Activated CD4-positive, alpha-beta memory T cell treated with anti-CD3 and anti-CD28 coated beads, Interleukin-2, amount 10 ng/mL, durations not matched to agents 7 days and 5 days (primary cell): ENCODE results near the gene NANOS2. TPM values are rescaled to one million over a fixed set of nuclear protein-coding genes. Genes with fewer than 3 reads are reported as not detected.

Experiments used
- CTCF ChIA-PET: fragments of 350-600 bp; sonication (Branson Sonifier 250); formaldehyde crosslinking; loops from one replicate; lab custom pipeline; 2021; ENCODE audit warnings: antibody characterized with exemption, inconsistent platforms; lab: Charles Lee
- POLR2A ChIA-PET: fragments of 350-600 bp; sonication (Branson Sonifier 250); formaldehyde crosslinking; loops from one replicate; lab custom pipeline; 2021; ENCODE audit warnings: antibody characterized with exemption; lab: Charles Lee
- DNase-seq: peaks from one replicate; pipeline ENCODE4 v3.0.0-alpha.2; 2020
- H3K27ac Mint-ChIP-seq: one replicate; pipeline ENCODE4 v1.8.0; 2021; ENCODE audit warnings: mild to moderate bottlenecking, mixed read lengths
- H3K27me3 Mint-ChIP-seq: one replicate; pipeline ENCODE4 v1.8.0; 2021; ENCODE audit warnings: mixed read lengths
- H3K36me3 Mint-ChIP-seq: one replicate; pipeline ENCODE4 v1.8.0; 2021; ENCODE audit warnings: low read depth, mixed read lengths
- H3K4me1 Mint-ChIP-seq: one replicate; pipeline ENCODE4 v1.8.0; 2021; ENCODE audit warnings: mixed read lengths
- H3K4me3 Mint-ChIP-seq: one replicate; pipeline ENCODE4 v1.8.0; 2021; ENCODE audit warnings: mild to moderate bottlenecking, mixed read lengths
- H3K9me3 Mint-ChIP-seq: one replicate; pipeline ENCODE4 v1.8.0; 2021; ENCODE audit warnings: mixed read lengths
- total RNA-seq, 2 experiments: library from RNA; stranded (reverse); gene quantifications; one replicate each; pipeline ENCODE4 v1.2.3, GENCODE V29; 2021

Gene NANOS2
- total RNA-seq, result not detected

DNA sequence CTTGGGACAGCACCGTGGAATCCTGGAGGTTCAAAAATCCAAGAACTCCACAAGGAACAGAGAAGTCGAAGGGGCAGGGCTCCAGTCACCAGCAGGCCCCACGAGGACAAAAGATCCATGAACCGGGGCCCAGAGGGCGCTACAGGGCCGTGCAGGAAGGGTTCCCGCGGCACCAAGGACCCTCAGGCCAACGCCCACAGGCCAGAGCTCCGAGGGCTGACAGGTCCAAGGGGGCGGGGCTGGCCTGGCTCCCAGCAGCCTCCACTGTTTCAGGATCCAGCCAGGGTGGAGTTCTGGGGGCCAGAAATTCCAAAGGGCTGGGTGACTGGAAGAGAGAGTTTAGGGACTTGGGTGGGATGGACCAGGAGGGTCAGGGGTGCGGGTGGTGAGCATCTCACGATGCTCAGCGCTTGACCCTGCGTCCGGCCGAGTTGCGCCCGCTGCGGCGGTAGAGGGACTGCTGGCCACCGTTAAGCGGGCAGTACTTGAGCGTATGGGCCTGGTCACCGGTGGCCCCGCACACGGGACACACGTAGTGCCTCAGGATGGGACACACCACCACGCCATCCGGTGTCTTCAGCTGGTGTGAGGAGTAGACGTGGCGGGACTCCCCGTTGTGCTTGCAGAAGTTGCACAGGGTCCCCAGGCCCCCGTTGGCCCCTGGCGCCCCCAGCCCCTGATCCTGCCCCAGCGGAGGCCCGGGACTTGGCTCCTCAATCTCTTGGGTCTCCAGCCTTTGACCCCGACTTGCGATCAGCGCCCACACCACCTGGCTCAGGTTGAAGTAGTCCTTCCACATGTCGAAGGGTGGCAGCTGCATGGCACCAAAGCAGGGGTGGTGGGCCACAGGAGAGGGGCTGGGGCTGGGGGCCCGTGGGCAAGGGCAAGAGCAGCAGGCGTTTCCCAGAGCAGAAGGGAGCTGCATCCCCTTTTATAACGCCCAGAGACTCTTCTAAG is at the start of gene NANOS2:
Gene NANOS2 (minus strand): TSS at position 905 of the 957 bp plus-strand sequence. CDS start 85 bp downstream, at position 820.
- ChIA-PET CTCF (interaction anchor here (2.2 kb wide), 1 partner anchor 11 kb away, joined by 9 read pairs; the partner anchor contains the start of gene MYPOP), POLR2A (interaction anchor here (0.6 to 2.5 kb wide), 4 partner anchors 11 to 51 kb away, joined by 3 to 12 read pairs (median 6); partner anchors contain the start of gene MYPOP)
- DNase-seq, result peak; percentile 43
- Mint-ChIP-seq H3K4me1 (peaks cover 29% of the 10 kb centered on the region), H3K27ac (peak within 1 kb of the TSS; percentile 42), H3K27me3 (peaks cover 19% of the 10 kb centered on the region), H3K36me3 (no peaks in the 10 kb centered on the region), H3K4me3 (no peak within 1 kb of the TSS), H3K9me3 (no peaks in the 10 kb centered on the region)

DNA sequence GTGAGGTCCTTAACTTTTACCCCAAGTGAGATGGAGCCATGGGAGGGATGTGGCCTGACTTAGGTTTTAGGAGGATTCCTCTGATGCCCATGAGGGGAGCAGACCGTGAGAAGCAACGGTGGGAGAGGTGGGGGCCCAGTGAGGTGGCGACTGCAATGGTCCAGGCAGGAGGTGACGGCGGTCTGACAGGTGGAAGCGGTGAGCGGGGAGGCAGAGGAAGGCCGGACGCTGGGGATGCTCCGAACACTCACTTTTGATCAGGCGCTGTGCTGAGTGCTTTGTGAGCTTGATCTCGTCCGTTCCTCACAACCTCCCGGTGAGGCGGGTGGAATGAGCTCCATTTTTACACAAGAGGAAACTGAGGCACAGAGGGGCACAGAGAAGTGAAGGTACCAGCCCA is 47.4 kb upstream of the NANOS2 start:
- DNase-seq, result no peak
- ChIA-PET CTCF (no interaction called here), POLR2A (no interaction called here)
- Mint-ChIP-seq H3K36me3 (no peaks in the 10 kb centered on the region), H3K4me3 (no peak overlapping the region), H3K27ac (no peak overlapping the region), H3K27me3 (peaks cover 50% of the 10 kb centered on the region), H3K9me3 (no peaks in the 10 kb centered on the region), H3K4me1 (no peaks in the 10 kb centered on the region)

DNA sequence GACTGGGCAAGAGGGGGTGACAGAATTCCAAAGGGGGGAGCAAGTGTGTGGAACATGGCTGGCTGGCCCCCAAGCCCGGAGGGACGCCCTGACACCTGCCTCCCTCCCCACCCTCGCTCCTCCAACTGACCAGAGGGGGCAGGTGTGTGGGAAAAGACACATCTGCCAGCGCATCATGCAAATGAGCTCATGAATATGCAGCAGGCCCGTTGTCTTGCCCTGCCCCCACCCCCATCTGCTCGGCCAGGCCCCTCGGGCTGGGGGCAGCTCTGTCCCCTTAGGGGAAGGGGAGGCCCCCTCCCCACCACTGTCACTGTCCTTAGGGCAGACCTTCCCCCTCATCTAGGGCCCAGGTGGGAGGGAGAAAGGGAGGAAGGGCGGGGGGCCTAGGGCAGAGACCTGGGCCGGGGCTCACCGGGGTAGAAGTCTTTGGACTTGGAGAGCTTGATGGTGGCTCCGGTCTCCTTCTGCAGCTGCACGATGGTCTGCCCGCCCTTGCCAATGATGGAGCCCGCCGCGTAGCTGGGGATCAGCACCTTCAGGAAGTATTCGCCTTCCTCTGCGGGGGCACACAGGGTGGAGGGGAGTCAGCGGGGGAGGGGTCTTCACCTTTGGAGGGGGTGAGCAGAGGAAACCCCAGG is 46.1 kb upstream of the NANOS2 start:
- Mint-ChIP-seq H3K4me1 (peaks cover 3% of the 10 kb centered on the region), H3K9me3 (no peaks in the 10 kb centered on the region), H3K27me3 (peaks cover 48% of the 10 kb centered on the region), H3K36me3 (no peaks in the 10 kb centered on the region), H3K4me3 (no peak overlapping the region), H3K27ac (no peak overlapping the region)
- DNase-seq, result no peak
- ChIA-PET CTCF (no interaction called here), POLR2A (interaction anchor here (1.1 kb wide), 1 partner anchor 12 kb away, joined by 3 read pairs; no protein-coding TSS in a partner anchor)

- Mint-ChIP-seq H3K4me1 (peaks cover 12% of the 10 kb centered on the region), H3K36me3 (no peaks in the 10 kb centered on the region), H3K27me3 (peaks cover 49% of the 10 kb centered on the region), H3K4me3 (no peak overlapping the region), H3K27ac (no peak overlapping the region), H3K9me3 (no peaks in the 10 kb centered on the region)
- CTCF ChIA-PET, result no interaction called here
- POLR2A ChIA-PET, result interaction anchor here (1.1 kb wide), 1 partner anchor 13 kb away, joined by 3 read pairs; no protein-coding TSS in a partner anchor
- no peak for DNase-seq
Measured at GRCh38 chr19:45959517-45960025, 45.0 kb upstream of the NANOS2 start.

- Mint-ChIP-seq H3K27me3 (peaks cover 47% of the 10 kb centered on the region), H3K4me1 (peaks cover 13% of the 10 kb centered on the region), H3K9me3 (no peaks in the 10 kb centered on the region), H3K4me3 (no peak overlapping the region), H3K36me3 (no peaks in the 10 kb centered on the region), H3K27ac (no peak overlapping the region)
- no peak for DNase-seq
- CTCF ChIA-PET, result no interaction called here
- POLR2A ChIA-PET, result no interaction called here
Measured at GRCh38 chr19:45958769-45959516, 44.4 kb upstream of the NANOS2 start.

DNA sequence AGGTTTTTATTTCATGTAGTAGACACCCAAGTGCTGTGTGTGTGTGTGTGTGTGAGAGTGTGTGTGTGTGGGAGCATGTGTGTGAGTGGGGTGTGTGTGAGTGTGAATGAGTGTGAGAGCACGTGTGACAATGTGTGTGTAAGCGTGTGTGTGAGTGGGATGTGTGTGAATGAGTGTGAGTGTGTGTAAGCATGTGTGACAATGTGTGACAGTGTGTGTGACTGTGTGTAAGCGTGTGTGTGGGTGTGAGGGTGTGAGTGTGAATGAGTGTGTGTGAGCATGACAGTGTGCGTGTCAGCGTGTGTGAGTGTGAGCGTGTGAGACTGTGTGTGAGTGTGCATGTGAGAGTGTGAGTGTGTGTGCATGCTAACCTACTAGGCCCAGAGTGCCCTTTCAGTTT is 43.7 kb upstream of the NANOS2 start:
- ChIA-PET CTCF (no interaction called here), POLR2A (no interaction called here)
- DNase-seq, result no peak
- H3K9me3 Mint-ChIP-seq, result no peaks in the 10 kb centered on the region
- no peak overlapping the region for H3K4me3 Mint-ChIP-seq
- H3K27me3 Mint-ChIP-seq, result peaks cover 45% of the 10 kb centered on the region
- H3K27ac Mint-ChIP-seq, result no peak overlapping the region
- no peaks in the 10 kb centered on the region for H3K36me3 Mint-ChIP-seq
- H3K4me1 Mint-ChIP-seq, result peaks cover 19% of the 10 kb centered on the region

DNA sequence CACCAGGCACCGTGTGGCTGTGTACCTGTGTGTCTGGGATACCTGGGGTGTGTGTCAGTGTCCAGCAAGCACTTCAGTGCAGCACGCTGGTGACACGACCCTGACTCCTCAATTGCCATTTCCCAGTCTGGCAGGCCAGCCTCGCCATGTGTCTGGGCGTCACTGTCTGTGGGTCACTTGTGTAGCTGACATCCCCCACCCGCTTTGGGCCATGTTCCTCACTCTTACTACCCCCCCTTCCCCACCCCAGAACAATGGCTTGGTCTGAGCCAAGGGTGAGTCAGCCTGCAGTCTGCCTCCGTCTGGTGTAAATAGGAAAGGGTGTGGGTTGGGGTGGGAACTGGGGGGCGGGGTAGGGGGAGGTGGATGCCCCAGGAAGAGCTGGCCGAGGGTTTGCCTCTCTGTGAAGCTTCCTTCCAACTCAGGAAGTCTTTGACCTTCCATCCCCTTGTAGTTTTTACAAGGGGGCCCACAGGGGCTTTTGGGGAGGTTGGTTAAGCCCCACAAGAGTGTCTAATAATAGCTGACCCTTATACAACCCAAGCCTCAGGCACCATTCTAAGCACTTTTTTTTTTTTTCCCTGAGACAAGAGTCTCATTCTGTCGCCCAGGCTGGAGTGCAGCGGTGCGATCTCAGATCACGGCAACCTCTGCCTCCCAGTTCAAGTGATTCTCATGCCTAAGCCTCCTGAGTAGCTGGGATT is 41.5 kb upstream of the NANOS2 start:
- peaks cover 35% of the 10 kb centered on the region for H3K27me3 Mint-ChIP-seq

GRCh38 chr19:45954156-45954555 is 39.6 kb upstream of the NANOS2 start:
- H3K36me3 Mint-ChIP-seq, result no peaks in the 10 kb centered on the region
- no peaks in the 10 kb centered on the region for H3K9me3 Mint-ChIP-seq
- no peak overlapping the region for H3K27ac Mint-ChIP-seq
- DNase-seq, result no peak
- H3K4me1 Mint-ChIP-seq, result peaks cover 33% of the 10 kb centered on the region
- H3K27me3 Mint-ChIP-seq, result peaks cover 26% of the 10 kb centered on the region
- no peak overlapping the region for H3K4me3 Mint-ChIP-seq
- ChIA-PET CTCF (interaction anchor here (0.7 to 0.9 kb wide), 2 partner anchors 10 to 63 kb away, joined by 3 read pairs; no protein-coding TSS in a partner anchor), POLR2A (interaction anchor here (1.0 to 1.4 kb wide), 2 partner anchors 14 to 40 kb away, joined by 3 read pairs; no protein-coding TSS in a partner anchor)

More for the DNA sequence above, 41.5 kb upstream of the NANOS2 start:
- no peaks in the 10 kb centered on the region for H3K36me3 Mint-ChIP-seq
- DNase-seq, result no peak
- POLR2A ChIA-PET, result interaction anchor here (1.1 kb wide), 2 partner anchors 10 to 12 kb away, joined by 3 read pairs; no protein-coding TSS in a partner anchor
- CTCF ChIA-PET, result no interaction called here
- H3K9me3 Mint-ChIP-seq, result no peaks in the 10 kb centered on the region
- H3K4me1 Mint-ChIP-seq, result peaks cover 33% of the 10 kb centered on the region
- no peak overlapping the region for H3K4me3 Mint-ChIP-seq
- H3K27ac Mint-ChIP-seq, result no peak overlapping the region

DNA sequence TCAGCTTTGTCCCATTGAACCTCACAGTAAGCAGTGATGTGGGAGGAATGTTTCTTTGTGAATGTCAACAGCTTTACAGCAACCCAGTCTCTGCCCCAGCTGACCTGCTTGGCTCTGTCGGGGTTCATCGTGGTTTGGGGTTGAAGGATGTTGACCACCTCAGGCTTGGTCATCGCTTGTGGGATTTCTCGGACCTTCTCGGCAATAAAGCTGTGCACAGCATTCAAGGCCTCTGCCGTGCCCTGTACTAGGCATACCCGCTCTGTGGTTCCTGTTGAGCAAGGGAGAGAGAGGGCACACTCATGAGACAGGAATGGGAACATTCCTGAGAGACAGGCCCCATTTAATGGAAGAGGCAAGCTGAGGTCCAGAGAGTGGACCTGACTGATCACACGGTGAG is 39.1 kb upstream of the NANOS2 start:
- no peaks in the 10 kb centered on the region for H3K36me3 Mint-ChIP-seq

GRCh38 chr19:45952686-45953505 is 38.3 kb upstream of the NANOS2 start:
- peak overlapping the region; percentile 66 for H3K4me3 Mint-ChIP-seq
- H3K27me3 Mint-ChIP-seq, result peaks cover 19% of the 10 kb centered on the region
- POLR2A ChIA-PET, result interaction anchor here (0.9 to 1.4 kb wide), 3 partner anchors 13 to 49 kb away, joined by 3 to 4 read pairs (median 3); no protein-coding TSS in a partner anchor
- H3K27ac Mint-ChIP-seq, result no peak overlapping the region
- CTCF ChIA-PET, result interaction anchor here (0.9 to 1.2 kb wide), 3 partner anchors 9 to 90 kb away, joined by 3 read pairs; partner anchors contain the start of gene SYMPK
- H3K4me1 Mint-ChIP-seq, result peaks cover 33% of the 10 kb centered on the region
- no peaks in the 10 kb centered on the region for H3K36me3 Mint-ChIP-seq
- H3K9me3 Mint-ChIP-seq, result no peaks in the 10 kb centered on the region
- DNase-seq, result peak; percentile 58

More for the DNA sequence above, 39.1 kb upstream of the NANOS2 start:
- Mint-ChIP-seq H3K27me3 (peaks cover 22% of the 10 kb centered on the region), H3K4me3 (peak overlapping the region; percentile 66), H3K9me3 (no peaks in the 10 kb centered on the region), H3K27ac (no peak overlapping the region), H3K4me1 (peaks cover 33% of the 10 kb centered on the region)
- POLR2A ChIA-PET, result interaction anchor here (0.9 to 1.4 kb wide), 3 partner anchors 14 to 41 kb away, joined by 3 read pairs; no protein-coding TSS in a partner anchor
- DNase-seq, result no peak
- CTCF ChIA-PET, result interaction anchor here (0.9 kb wide), 1 partner anchor 10 kb away, joined by 3 read pairs; no protein-coding TSS in a partner anchor

DNA sequence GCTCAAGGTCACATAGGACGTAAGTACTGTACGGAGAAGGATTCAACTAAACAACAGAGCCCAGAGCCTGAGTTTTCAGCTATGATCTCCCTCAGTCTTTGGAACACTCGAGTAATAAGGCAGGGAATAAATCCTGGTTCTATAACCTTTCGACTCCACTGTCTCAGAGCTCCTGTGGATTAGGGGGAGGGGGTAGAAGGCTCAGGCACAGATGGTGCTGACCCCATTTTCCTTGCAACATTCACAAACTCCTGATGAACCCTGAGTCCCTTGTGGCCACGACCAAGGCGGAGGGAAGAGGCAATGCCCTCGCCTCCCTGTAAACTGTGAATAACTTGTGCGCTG is 37.7 kb upstream of the NANOS2 start:
- POLR2A ChIA-PET, result interaction anchor here (1.0 kb wide), 1 partner anchor 49 kb away, joined by 4 read pairs; no protein-coding TSS in a partner anchor
- CTCF ChIA-PET, result interaction anchor here (0.9 to 1.2 kb wide), 3 partner anchors 25 to 89 kb away, joined by 3 to 8 read pairs (median 3); partner anchors contain the start of gene SYMPK
- H3K4me1 Mint-ChIP-seq, result peaks cover 33% of the 10 kb centered on the region
- H3K9me3 Mint-ChIP-seq, result no peaks in the 10 kb centered on the region
- DNase-seq, result no peak
- H3K27ac Mint-ChIP-seq, result no peak overlapping the region
- no peaks in the 10 kb centered on the region for H3K36me3 Mint-ChIP-seq
- H3K4me3 Mint-ChIP-seq, result peak overlapping the region; percentile 24
- H3K27me3 Mint-ChIP-seq, result peaks cover 19% of the 10 kb centered on the region
